ENCODE data around the gene GLRA1.
A peak's percentile ranks its signal among the peaks of the same experiment; 100 is the strongest.

The GLRA1 gene

DNA sequence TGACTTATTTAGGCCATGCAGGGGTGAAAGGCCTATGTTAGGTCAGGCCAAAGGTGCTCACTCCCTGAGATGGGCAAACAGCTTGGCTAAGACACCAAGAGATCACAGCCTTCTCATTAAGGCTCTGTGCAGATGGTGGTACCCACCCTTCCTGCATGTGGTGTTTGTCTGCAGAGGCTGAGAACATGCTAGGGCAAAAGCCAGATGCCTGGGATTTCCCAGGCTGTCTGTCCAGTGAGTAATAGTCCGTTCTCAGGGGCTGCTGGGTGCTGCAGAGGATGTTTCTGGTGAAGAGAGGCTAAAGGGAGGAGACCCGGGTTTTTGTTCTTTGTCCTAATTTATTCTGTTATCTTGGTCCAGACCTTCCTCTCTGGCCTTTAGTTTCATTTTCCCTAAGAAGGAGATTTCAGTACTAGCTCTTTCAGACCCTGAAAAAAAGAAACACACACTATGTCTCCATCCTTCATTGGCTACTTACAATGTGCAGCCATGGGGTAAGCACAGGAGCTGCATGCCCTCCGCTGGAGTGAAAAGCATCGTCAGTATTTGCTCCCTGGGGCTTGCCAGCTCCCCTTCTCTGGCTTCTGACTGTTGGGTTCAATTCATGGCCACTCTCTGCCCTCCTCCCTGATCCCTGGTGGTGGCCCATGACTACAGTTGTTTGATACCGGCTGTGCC lies 23.4 kb upstream of the GLRA1 start:
- TF ChIP-seq, protein P1, sequence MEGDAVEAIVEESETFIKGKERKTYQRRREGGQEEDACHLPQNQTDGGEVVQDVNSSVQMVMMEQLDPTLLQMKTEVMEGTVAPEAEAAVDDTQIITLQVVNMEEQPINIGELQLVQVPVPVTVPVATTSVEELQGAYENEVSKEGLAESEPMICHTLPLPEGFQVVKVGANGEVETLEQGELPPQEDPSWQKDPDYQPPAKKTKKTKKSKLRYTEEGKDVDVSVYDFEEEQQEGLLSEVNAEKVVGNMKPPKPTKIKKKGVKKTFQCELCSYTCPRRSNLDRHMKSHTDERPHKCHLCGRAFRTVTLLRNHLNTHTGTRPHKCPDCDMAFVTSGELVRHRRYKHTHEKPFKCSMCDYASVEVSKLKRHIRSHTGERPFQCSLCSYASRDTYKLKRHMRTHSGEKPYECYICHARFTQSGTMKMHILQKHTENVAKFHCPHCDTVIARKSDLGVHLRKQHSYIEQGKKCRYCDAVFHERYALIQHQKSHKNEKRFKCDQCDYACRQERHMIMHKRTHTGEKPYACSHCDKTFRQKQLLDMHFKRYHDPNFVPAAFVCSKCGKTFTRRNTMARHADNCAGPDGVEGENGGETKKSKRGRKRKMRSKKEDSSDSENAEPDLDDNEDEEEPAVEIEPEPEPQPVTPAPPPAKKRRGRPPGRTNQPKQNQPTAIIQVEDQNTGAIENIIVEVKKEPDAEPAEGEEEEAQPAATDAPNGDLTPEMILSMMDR (conservative IDR thresholded peaks at IDR 0.05; ENCODE audit: low read length) = no peak
- no peak for DNase-seq (ENCODE audit: low read depth)
- no peak overlapping the region for H3K4me3 ChIP-seq (ENCODE audit: low read length)

DNA sequence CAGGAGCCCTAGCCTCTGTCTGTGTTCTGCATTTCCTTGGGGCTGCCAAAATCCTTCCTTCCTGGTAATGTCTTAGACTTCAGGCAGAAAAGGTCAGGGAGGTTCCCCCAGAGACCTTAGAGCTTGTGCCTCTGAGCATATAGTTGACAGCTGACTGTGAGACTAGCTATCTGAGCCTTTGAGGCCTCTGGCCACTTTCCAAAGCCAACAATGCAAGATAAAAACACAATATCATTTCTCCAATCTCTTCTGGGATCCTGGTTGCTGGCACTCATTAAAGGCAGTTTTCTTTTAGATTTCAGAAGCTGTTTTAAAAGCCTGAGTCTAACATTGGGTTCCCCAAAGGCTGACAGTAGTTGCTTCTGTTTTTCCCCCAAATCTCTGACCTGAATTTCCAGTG lies 13.2 kb upstream of the GLRA1 start:
- DNase-seq (ENCODE audit: low read depth) = no peak
- TF ChIP-seq, protein P1 (conservative IDR thresholded peaks at IDR 0.05; ENCODE audit: low read length) = no peak
- no peak overlapping the region for H3K4me3 ChIP-seq (ENCODE audit: low read length)

DNA sequence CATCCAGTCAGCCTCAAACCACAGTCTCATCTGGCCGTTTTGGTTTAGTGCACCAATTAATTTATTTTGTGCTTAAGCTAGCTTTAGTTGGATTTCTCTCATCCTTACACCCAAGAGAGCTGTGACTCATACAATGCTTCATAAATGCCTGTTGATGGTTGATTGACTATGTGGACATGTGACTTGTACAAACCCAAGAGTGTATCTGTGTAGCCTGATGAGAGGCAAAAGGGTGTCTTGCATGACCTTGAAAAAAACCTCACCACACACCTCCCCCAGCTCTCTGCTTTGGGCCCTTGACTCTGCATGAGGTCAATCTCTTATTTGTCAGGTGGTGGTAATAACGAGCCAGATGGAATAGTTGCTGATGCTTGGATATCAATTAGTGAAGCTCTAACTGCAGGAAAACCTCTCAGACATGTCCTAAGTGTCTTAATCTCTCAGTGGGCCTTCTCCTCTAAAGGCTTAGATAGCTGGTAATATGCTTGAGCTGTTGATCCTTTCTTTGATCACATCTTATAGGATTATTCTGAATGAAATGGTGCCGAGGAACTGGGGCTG lies 10.6 kb upstream of the GLRA1 start:
- no peak overlapping the region for H3K4me3 ChIP-seq (ENCODE audit: low read length)
- TF ChIP-seq, protein P1 (conservative IDR thresholded peaks at IDR 0.05; ENCODE audit: low read length) = no peak
- no peak for DNase-seq (ENCODE audit: low read depth)

DNA sequence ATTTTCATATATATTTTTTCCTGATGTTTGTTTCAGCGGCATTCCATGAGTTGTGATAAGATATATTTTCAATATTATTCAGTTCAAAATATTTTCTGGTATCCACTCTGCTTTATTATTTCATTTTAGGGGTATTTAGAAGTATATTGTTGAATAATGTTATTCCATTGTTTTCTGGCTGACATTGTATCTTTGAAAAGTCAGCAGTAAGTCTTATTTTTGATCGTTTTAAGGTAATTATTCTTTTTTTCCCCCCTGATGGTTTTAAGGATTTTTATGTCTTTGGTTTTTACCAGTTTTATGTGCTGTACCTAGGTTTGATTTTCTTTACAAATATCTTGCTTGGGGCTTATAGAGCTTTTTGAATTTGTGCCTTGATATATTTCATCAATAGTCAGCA lies 6.6 kb upstream of the GLRA1 start:
- H3K4me3 ChIP-seq (ENCODE audit: low read length) = no peak overlapping the region
- TF ChIP-seq, protein P1 (conservative IDR thresholded peaks at IDR 0.05; ENCODE audit: low read length) = no peak
- DNase-seq (ENCODE audit: low read depth) = no peak

DNA sequence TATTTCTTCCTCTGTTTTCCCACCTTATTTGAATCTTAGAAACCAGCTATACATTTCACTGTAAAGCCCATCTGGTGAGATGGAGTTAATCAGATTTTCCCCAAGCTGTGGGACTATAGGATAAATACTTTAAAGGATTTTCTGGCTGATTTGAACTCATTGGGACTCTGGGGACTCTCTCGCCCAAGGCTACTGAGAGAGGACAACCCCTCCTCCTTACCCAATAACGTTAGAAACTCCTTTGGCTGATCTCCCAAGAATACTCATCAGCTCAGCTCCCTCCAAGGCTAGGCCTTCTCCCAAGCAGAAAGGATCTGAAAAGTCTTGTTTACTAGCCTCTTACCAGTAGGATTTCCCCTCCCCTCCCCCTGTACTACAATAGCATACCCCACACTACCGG lies 1.5 kb upstream of the GLRA1 start:
- no peak for DNase-seq (ENCODE audit: low read depth)
- H3K4me3 ChIP-seq (ENCODE audit: low read length) = no peak overlapping the region
- TF ChIP-seq, protein P1 (conservative IDR thresholded peaks at IDR 0.05; ENCODE audit: low read length) = no peak

DNA sequence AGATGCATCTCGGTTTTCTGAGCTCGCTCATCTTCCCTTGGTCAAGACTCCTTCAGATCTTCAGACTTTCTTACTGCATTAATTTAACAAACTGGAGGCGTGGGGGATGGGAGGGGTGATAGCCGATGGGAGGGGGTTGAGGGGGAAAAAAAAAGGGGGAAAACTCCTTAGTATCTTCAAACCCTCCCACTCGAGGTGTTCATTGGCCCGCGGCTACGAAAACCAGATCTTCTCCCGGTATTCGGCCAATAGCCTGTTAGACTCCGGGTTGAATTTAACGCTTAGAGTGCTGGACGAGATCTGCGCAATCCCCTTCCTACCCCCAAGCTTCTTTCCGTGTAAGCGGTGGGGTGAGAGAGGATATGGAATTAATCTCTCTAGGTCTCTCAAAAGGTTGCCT lies 689 bp upstream of the GLRA1 start:
- no peak for DNase-seq (ENCODE audit: low read depth)
- no peak overlapping the region for H3K4me3 ChIP-seq (ENCODE audit: low read length)
- TF ChIP-seq, protein P1 (conservative IDR thresholded peaks at IDR 0.05; ENCODE audit: low read length) = no peak

DNA sequence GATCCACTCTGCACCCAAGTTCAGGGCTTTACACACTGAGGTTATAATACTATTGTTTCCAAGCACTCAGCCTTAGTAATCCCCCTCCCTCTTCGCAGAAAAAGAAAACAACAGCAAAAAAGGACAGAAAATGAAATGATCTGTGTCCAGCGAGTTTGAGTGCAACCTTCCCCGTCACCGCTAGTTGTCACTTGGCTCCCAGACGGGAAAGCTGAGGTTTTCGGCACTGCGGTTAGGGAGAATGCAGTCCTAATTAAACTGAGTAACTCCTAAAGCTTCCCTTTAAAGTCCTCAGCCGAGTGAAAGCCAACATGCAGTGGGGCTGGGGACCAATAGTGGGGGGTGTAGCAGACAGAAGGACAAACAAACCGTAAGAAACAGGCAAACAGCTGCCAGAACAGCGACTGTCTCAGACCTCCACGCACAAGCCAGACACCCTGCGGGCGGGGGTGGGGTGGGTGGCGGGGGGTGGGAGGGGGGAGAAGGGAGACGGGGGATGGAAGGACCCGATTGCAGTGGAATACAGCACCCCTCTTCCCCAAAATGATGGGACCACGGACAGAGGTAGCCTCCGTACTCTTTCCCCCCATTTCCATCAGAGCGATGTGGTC lies 680 bp downstream of the GLRA1 start:
- TF ChIP-seq, protein P1 (conservative IDR thresholded peaks at IDR 0.05; ENCODE audit: low read length) = peak; percentile 24; the same call in 1 of the 2 replicates
- no peak overlapping the region for H3K4me3 ChIP-seq (ENCODE audit: low read length)
- no peak for DNase-seq (ENCODE audit: low read depth)
